Duodenal mucosa (tissue), 2 donors: ENCODE results near the gene PEAK1.

Experiments
- H3K27ac ChIP-seq: one replicate; pipeline ENCODE4 v1.7.0; 2013; ENCODE audit warnings: low read depth, low read length
- H3K27me3 ChIP-seq, 2 donors: one replicate each; pipeline ENCODE4 v1.7.0; 2013; ENCODE audit warnings: low read length in 2 of 2, control low read depth in 1 of 2; ENCODE audit not compliant: insufficient read depth in 2 of 2, control insufficient read depth in 1 of 2
- H3K36me3 ChIP-seq, 2 donors: one replicate each; pipeline ENCODE4 v1.7.0; 2013; ENCODE audit warnings: low read length in 2 of 2, control low read depth in 1 of 2; ENCODE audit not compliant: insufficient read depth in 2 of 2, control insufficient read depth in 1 of 2
- H3K4me1 ChIP-seq, 2 donors: one replicate each; pipeline ENCODE4 v1.7.0; 2013; ENCODE audit warnings: low read length in 2 of 2, control low read depth in 1 of 2; ENCODE audit not compliant: insufficient read depth in 2 of 2, control insufficient read depth in 1 of 2
- H3K4me3 ChIP-seq, 2 donors: one replicate each; pipeline ENCODE4 v1.7.0; 2013; ENCODE audit warnings: low read length in 2 of 2, low read depth in 1 of 2
- H3K9ac ChIP-seq, 2 donors: one replicate each; pipeline ENCODE4 v1.7.0; 2013; ENCODE audit warnings: low read length in 2 of 2, low read depth in 1 of 2
- H3K9me3 ChIP-seq, 2 donors: one replicate each; pipeline ENCODE4 v1.7.0; 2013; ENCODE audit warnings: low read length in 2 of 2, control low read depth in 1 of 2; ENCODE audit not compliant: control insufficient read depth in 1 of 2

Gene PEAK1

DNA sequence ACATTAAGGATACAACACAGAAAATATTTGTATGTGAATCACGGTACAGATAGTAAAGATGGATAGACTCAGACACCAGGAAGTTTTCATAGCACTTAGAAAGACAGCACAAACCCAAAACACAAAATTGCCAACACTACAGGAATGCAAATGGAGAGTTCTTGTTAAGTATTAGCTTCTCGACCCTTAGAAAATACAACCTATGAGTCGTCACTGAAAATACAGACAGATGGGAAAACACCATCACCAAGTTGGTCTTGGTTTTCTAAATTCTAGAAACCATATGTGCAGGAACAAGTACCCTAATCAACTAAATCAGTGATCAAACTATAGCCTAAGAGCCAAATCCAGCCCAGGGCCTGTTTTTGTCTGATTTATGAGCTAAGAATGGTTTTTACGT lies 50.7 kb downstream of the PEAK1 start:
- no peak overlapping the region for H3K4me3 ChIP-seq
- H3K9me3 ChIP-seq: no peaks in the 10 kb centered on the region
- H3K27me3 ChIP-seq: no peaks in the 10 kb centered on the region
- no peak overlapping the region for H3K9ac ChIP-seq
- no peak overlapping the region for H3K27ac ChIP-seq
- no peaks in the 10 kb centered on the region for H3K4me1 ChIP-seq
- H3K36me3 ChIP-seq: no peaks in the 10 kb centered on the region

DNA sequence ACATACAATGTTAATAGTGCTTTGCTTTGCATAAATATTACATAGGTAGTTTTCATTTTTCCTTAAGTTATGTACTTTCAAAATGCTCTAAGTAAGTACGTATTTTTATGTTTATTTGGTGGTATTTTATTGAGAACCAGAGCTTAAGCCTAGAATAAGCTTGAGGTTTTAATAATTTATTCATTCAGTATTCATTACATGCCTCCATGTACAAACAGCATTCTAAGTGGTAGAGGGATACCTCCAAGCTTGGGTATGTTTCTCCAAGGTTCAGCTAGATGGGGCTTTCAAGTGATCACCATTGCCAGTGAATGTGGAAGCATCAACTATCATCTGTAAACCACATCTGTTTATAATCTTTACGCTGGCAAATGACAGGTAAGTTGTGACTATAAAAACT lies 52.3 kb downstream of the PEAK1 start:
- H3K36me3 ChIP-seq: peaks cover 0 to 6% of the 10 kb centered on the region in 2 donors
- no peak overlapping the region for H3K4me3 ChIP-seq
- H3K9me3 ChIP-seq: no peaks in the 10 kb centered on the region
- no peak overlapping the region for H3K9ac ChIP-seq
- no peak overlapping the region for H3K27ac ChIP-seq
- H3K27me3 ChIP-seq: no peaks in the 10 kb centered on the region
- H3K4me1 ChIP-seq: no peaks in the 10 kb centered on the region

DNA sequence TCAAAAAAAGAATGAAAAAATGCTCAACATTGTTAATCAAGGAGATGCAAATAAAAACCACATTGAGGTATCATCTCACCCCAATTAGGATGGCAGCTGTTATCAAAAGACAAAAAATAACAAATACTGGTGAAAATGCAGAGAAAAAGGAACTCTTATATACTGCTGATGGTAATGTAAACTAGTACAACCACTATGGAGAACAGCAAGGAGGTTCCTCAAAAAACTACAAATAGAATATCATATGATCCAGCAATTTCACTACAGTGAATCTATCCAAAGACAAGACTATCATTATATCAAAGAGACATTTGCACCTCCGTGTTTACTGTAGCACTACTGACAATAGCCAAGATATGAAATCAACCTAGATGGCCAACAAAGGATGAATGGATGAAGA lies 58.4 kb downstream of the PEAK1 start:
- peaks cover 0 to 6% of the 10 kb centered on the region in 2 donors for H3K36me3 ChIP-seq
- H3K9me3 ChIP-seq: no peaks in the 10 kb centered on the region
- no peaks in the 10 kb centered on the region for H3K27me3 ChIP-seq
- no peak overlapping the region for H3K4me3 ChIP-seq
- peaks cover 5 to 8% of the 10 kb centered on the region in 2 donors for H3K4me1 ChIP-seq
- H3K9ac ChIP-seq: no peak overlapping the region
- H3K27ac ChIP-seq: no peak overlapping the region

GRCh38 chr15:77358545-77359240 lies 61.2 kb downstream of the PEAK1 start:
- no peak overlapping the region for H3K4me3 ChIP-seq
- H3K9ac ChIP-seq: no peak overlapping the region
- H3K27me3 ChIP-seq: no peaks in the 10 kb centered on the region
- peaks cover 0 to 6% of the 10 kb centered on the region in 2 donors for H3K36me3 ChIP-seq
- H3K9me3 ChIP-seq: no peaks in the 10 kb centered on the region
- no peak overlapping the region for H3K27ac ChIP-seq
- peaks cover 5 to 8% of the 10 kb centered on the region in 2 donors for H3K4me1 ChIP-seq

GRCh38 chr15:77356305-77356704 lies 63.6 kb downstream of the PEAK1 start:
- Histone ChIP-seq H3K27ac (no peak overlapping the region), H3K4me3 (no peak overlapping the region), H3K27me3 (no peaks in the 10 kb centered on the region), H3K36me3 (no peaks in the 10 kb centered on the region), H3K9ac (no peak overlapping the region), H3K4me1 (peaks cover 5 to 8% of the 10 kb centered on the region in 2 donors), H3K9me3 (no peaks in the 10 kb centered on the region)

DNA sequence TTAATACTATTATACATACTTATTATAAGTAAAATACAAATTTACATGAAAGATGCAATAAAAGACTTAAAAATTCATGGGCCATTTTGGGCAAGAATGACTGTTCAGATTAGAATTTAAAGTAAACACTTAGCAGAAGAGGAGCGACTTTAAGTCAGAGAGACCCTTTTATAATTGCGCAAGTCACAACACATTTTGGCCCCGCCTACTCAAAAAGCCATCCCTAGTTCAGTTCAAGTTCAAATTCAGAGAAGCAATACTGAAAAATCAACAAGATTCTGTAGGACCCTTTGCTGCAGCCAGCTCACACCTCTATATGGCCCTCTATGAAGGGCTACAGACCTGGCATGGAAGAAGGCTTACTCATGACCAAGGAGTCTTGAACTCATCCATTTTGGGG lies 64.6 kb downstream of the PEAK1 start:
- H3K9me3 ChIP-seq: no peaks in the 10 kb centered on the region
- no peaks in the 10 kb centered on the region for H3K36me3 ChIP-seq
- H3K9ac ChIP-seq: no peak overlapping the region
- no peak overlapping the region for H3K4me3 ChIP-seq
- H3K27ac ChIP-seq: no peak overlapping the region
- no peaks in the 10 kb centered on the region for H3K27me3 ChIP-seq
- peaks cover 5 to 8% of the 10 kb centered on the region in 2 donors for H3K4me1 ChIP-seq

DNA sequence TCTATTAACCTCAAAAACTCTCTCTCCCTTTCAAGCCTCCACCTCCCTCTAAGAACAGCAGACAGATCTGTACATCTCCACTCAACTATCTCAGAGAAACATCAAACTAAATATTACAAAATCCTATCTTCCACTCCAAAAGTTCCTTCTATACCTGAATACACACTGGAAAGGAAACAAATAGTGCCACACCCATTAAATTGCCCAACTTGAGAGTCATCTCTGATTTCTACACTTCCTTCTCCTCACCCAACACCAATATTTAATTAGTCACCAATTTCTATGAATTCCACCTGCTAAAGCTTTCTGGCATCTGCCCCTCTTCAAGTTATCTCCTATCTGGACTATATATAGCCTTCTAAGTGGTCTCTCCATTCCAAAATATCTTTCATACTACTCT lies 65.8 kb downstream of the PEAK1 start:
- H3K9ac ChIP-seq: no peak overlapping the region
- H3K36me3 ChIP-seq: no peaks in the 10 kb centered on the region
- H3K4me3 ChIP-seq: no peak overlapping the region
- H3K27ac ChIP-seq: no peak overlapping the region
- no peaks in the 10 kb centered on the region for H3K9me3 ChIP-seq
- no peaks in the 10 kb centered on the region for H3K27me3 ChIP-seq
- H3K4me1 ChIP-seq: peaks cover 5 to 8% of the 10 kb centered on the region in 2 donors

DNA sequence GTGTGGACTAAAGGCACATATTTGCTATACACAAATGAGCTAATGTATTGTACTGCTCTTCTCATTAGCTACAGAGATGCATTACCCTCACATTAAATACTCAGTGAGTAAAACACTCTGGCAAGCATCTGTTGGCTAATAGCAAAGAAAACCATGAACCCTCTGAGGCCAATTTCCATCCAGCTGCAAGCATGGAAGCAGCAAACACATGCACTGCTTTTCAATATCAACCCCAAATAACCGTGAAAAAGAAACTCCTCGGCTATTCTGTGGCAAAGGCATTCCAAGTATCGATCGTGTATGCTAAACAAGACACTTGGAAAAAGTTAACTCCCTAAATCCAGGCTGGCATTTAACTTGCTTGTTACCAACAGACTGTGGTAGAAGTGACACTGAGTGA lies 67.0 kb downstream of the PEAK1 start:
- Histone ChIP-seq H3K9me3 (no peaks in the 10 kb centered on the region), H3K4me3 (no peak overlapping the region), H3K4me1 (no peaks in the 10 kb centered on the region), H3K9ac (no peak overlapping the region), H3K27ac (no peak overlapping the region), H3K36me3 (no peaks in the 10 kb centered on the region), H3K27me3 (no peaks in the 10 kb centered on the region)

- H3K4me1 ChIP-seq: peaks cover 4 to 8% of the 10 kb centered on the region in 2 donors
Observed at GRCh38 chr15:77350792-77351191, 69.1 kb downstream of the PEAK1 start.

DNA sequence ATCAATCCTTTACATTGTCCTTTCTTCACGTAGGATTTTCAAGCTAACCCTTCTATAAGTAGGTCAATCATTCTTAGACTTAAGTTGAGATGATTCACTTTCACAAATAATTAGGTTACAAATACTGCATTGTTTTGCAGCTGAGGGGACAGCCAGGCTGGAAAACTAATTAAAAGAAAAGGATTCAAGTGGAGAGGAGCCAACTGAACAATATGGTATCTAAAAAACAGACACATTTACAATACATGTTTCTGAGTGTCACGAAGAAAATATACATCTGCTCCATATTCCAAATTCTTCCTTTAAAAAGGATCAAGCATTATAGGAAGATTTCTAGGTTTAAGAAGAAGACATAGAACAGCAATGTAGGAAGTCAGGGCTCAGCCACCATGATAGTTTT lies 70.2 kb downstream of the PEAK1 start:
- no peaks in the 10 kb centered on the region for H3K27me3 ChIP-seq
- H3K4me3 ChIP-seq: no peak overlapping the region
- H3K9me3 ChIP-seq: no peaks in the 10 kb centered on the region
- no peak overlapping the region for H3K9ac ChIP-seq
- no peak overlapping the region for H3K27ac ChIP-seq
- peaks cover 4 to 8% of the 10 kb centered on the region in 2 donors for H3K4me1 ChIP-seq
- H3K36me3 ChIP-seq: no peaks in the 10 kb centered on the region

More at GRCh38 chr15:77350792-77351191, 69.1 kb downstream of the PEAK1 start:
- no peaks in the 10 kb centered on the region for H3K9me3 ChIP-seq
- H3K9ac ChIP-seq: no peak overlapping the region
- no peak overlapping the region for H3K4me3 ChIP-seq
- no peaks in the 10 kb centered on the region for H3K27me3 ChIP-seq
- no peaks in the 10 kb centered on the region for H3K36me3 ChIP-seq
- H3K27ac ChIP-seq: no peak overlapping the region
